IPS-20b (cell line): ENCODE data around the gene SAMD11.
"Not testable (repeated sequence)": the region's sequence is repeated elsewhere in the genome, so short reads cannot be mapped to it uniquely, and the experiment has no call there.

Source experiments
- H3K27ac ChIP-seq: one replicate; pipeline ENCODE4 v1.5.1; 2013; ENCODE audit warnings: low read length
- H3K27me3 ChIP-seq: 2 replicates; pipeline ENCODE4 v1.6.1; 2013; ENCODE audit warnings: mild to moderate bottlenecking, low read length, inconsistent platforms; ENCODE audit not compliant: insufficient read depth
- H3K36me3 ChIP-seq: 2 replicates; pipeline ENCODE4 v1.6.1; 2013; ENCODE audit warnings: low read depth, mild to moderate bottlenecking, inconsistent platforms, low read length, moderate library complexity; ENCODE audit not compliant: insufficient read depth
- H3K4me1 ChIP-seq: 2 replicates; pipeline ENCODE4 v1.6.1; 2013; ENCODE audit warnings: mild to moderate bottlenecking, control low read depth, inconsistent platforms, low read length, moderate library complexity; ENCODE audit not compliant: insufficient read depth
- H3K4me3 ChIP-seq: 2 replicates; pipeline ENCODE4 v1.5.1; 2013; ENCODE audit warnings: mild to moderate bottlenecking, low read length, inconsistent platforms
- H3K9ac ChIP-seq: 2 replicates; pipeline ENCODE4 v1.6.1; 2013; ENCODE audit warnings: low read depth, mild to moderate bottlenecking, inconsistent platforms, low read length, moderate library complexity
- H3K9me3 ChIP-seq: 2 replicates; pipeline ENCODE4 v1.6.1; 2013; ENCODE audit warnings: mild to moderate bottlenecking, low read depth, low read length, inconsistent platforms; ENCODE audit not compliant: insufficient read depth

SAMD11 gene

GRCh38 chr1:946811-947210 lies 23.1 kb downstream of the SAMD11 start:
- not testable (repeated sequence) for H3K4me3 ChIP-seq, H3K9ac ChIP-seq, H3K4me1 ChIP-seq, H3K9me3 ChIP-seq, H3K27ac ChIP-seq
- Histone ChIP-seq H3K27me3 (peaks cover 22% of the 10 kb centered on the region), H3K36me3 (peaks cover 64% of the 10 kb centered on the region)

- Histone ChIP-seq H3K27ac (no peak overlapping the region), H3K4me3 (no peak overlapping the region), H3K36me3 (peaks cover 75% of the 10 kb centered on the region), H3K9ac (no peak overlapping the region), H3K9me3 (no peaks in the 10 kb centered on the region), H3K4me1 (no peaks in the 10 kb centered on the region), H3K27me3 (peaks cover 11% of the 10 kb centered on the region)
Observed at GRCh38 chr1:947958-948357, 24.2 kb downstream of the SAMD11 start.

- H3K4me3 ChIP-seq: no peak overlapping the region
- H3K9me3 ChIP-seq: no peaks in the 10 kb centered on the region
- no peaks in the 10 kb centered on the region for H3K27me3 ChIP-seq
- H3K4me1 ChIP-seq: no peaks in the 10 kb centered on the region
- H3K27ac ChIP-seq: no peak overlapping the region
- no peak overlapping the region for H3K9ac ChIP-seq
- peaks cover 91% of the 10 kb centered on the region for H3K36me3 ChIP-seq
Observed at GRCh38 chr1:950268-950667, 26.5 kb downstream of the SAMD11 start.

- peaks cover 93% of the 10 kb centered on the region for H3K36me3 ChIP-seq
- no peaks in the 10 kb centered on the region for H3K4me1 ChIP-seq
- H3K4me3 ChIP-seq: no peak overlapping the region
- H3K27ac ChIP-seq: no peak overlapping the region
- H3K9ac ChIP-seq: no peak overlapping the region
- H3K9me3 ChIP-seq: no peaks in the 10 kb centered on the region
- no peaks in the 10 kb centered on the region for H3K27me3 ChIP-seq
Observed at GRCh38 chr1:950881-951280, 27.2 kb downstream of the SAMD11 start.

- H3K36me3 ChIP-seq: peaks cover 93% of the 10 kb centered on the region
- no peak overlapping the region for H3K27ac ChIP-seq
- H3K9ac ChIP-seq: no peak overlapping the region
- no peaks in the 10 kb centered on the region for H3K9me3 ChIP-seq
- H3K4me3 ChIP-seq: no peak overlapping the region
- no peaks in the 10 kb centered on the region for H3K27me3 ChIP-seq
- H3K4me1 ChIP-seq: no peaks in the 10 kb centered on the region
Observed at GRCh38 chr1:951364-951763, 27.6 kb downstream of the SAMD11 start.

- Histone ChIP-seq H3K4me1 (no peaks in the 10 kb centered on the region), H3K36me3 (peaks cover 96% of the 10 kb centered on the region), H3K4me3 (no peak overlapping the region), H3K9me3 (no peaks in the 10 kb centered on the region), H3K27me3 (no peaks in the 10 kb centered on the region), H3K9ac (no peak overlapping the region), H3K27ac (no peak overlapping the region)
Observed at GRCh38 chr1:952201-952600, 28.5 kb downstream of the SAMD11 start.

GRCh38 chr1:952603-953002 lies 28.9 kb downstream of the SAMD11 start:
- no peaks in the 10 kb centered on the region for H3K9me3 ChIP-seq
- H3K27ac ChIP-seq: no peak overlapping the region
- H3K4me1 ChIP-seq: no peaks in the 10 kb centered on the region
- H3K27me3 ChIP-seq: no peaks in the 10 kb centered on the region
- no peak overlapping the region for H3K9ac ChIP-seq
- H3K4me3 ChIP-seq: no peak overlapping the region
- peaks cover 92% of the 10 kb centered on the region for H3K36me3 ChIP-seq

GRCh38 chr1:953524-954320 lies 30.0 kb downstream of the SAMD11 start:
- Histone ChIP-seq H3K4me3 (no peak overlapping the region), H3K9ac (no peak overlapping the region), H3K27ac (no peak overlapping the region), H3K4me1 (no peaks in the 10 kb centered on the region), H3K36me3 (peaks cover 81% of the 10 kb centered on the region), H3K9me3 (no peaks in the 10 kb centered on the region), H3K27me3 (no peaks in the 10 kb centered on the region)

GRCh38 chr1:954927-955326 lies 31.2 kb downstream of the SAMD11 start:
- H3K36me3 ChIP-seq: peaks cover 70% of the 10 kb centered on the region
- H3K9me3 ChIP-seq: no peaks in the 10 kb centered on the region
- H3K27me3 ChIP-seq: peaks cover 7% of the 10 kb centered on the region
- H3K9ac ChIP-seq: no peak overlapping the region
- H3K27ac ChIP-seq: no peak overlapping the region
- no peak overlapping the region for H3K4me3 ChIP-seq
- no peaks in the 10 kb centered on the region for H3K4me1 ChIP-seq

GRCh38 chr1:955474-955873 lies 31.8 kb downstream of the SAMD11 start:
- H3K4me3 ChIP-seq: no peak overlapping the region
- H3K4me1 ChIP-seq: no peaks in the 10 kb centered on the region
- H3K9me3 ChIP-seq: no peaks in the 10 kb centered on the region
- H3K36me3 ChIP-seq: peaks cover 65% of the 10 kb centered on the region
- peaks cover 11% of the 10 kb centered on the region for H3K27me3 ChIP-seq
- H3K9ac ChIP-seq: no peak overlapping the region
- H3K27ac ChIP-seq: no peak overlapping the region

GRCh38 chr1:956636-957035 lies 32.9 kb downstream of the SAMD11 start:
- Histone ChIP-seq H3K4me1 (no peaks in the 10 kb centered on the region), H3K27ac (no peak overlapping the region), H3K9me3 (no peaks in the 10 kb centered on the region), H3K4me3 (no peak overlapping the region), H3K9ac (no peak overlapping the region), H3K36me3 (peaks cover 55% of the 10 kb centered on the region), H3K27me3 (peaks cover 17% of the 10 kb centered on the region)

GRCh38 chr1:958823-959730 lies 35.4 kb downstream of the SAMD11 start, which contains the start of gene NOC2L:
Gene NOC2L, minus strand, starts transcription at chr1:959256. Its CDS starts 16 bp downstream, at chr1:959240.
- no peak within 1 kb of the TSS for H3K27ac ChIP-seq

More at GRCh38 chr1:958823-959730, 35.4 kb downstream of the SAMD11 start, which contains the start of gene NOC2L:
- Histone ChIP-seq H3K4me1 (no peaks in the 10 kb centered on the region), H3K9ac (peak within 1 kb of the TSS; percentile 93), H3K36me3 (peaks cover 40% of the 10 kb centered on the region), H3K4me3 (peak within 1 kb of the TSS; percentile 99), H3K27me3 (peaks cover 19% of the 10 kb centered on the region), H3K9me3 (no peaks in the 10 kb centered on the region)
